ENCODE measurements around the gene SLCO4A1. TPM values are rescaled to one million over a fixed set of nuclear protein-coding genes. Genes with fewer than 3 reads are reported as not detected.

SLCO4A1 gene
- total RNA-seq, 2 experiments from 2014 or later = 74.7 to 79.2 TPM

DNA sequence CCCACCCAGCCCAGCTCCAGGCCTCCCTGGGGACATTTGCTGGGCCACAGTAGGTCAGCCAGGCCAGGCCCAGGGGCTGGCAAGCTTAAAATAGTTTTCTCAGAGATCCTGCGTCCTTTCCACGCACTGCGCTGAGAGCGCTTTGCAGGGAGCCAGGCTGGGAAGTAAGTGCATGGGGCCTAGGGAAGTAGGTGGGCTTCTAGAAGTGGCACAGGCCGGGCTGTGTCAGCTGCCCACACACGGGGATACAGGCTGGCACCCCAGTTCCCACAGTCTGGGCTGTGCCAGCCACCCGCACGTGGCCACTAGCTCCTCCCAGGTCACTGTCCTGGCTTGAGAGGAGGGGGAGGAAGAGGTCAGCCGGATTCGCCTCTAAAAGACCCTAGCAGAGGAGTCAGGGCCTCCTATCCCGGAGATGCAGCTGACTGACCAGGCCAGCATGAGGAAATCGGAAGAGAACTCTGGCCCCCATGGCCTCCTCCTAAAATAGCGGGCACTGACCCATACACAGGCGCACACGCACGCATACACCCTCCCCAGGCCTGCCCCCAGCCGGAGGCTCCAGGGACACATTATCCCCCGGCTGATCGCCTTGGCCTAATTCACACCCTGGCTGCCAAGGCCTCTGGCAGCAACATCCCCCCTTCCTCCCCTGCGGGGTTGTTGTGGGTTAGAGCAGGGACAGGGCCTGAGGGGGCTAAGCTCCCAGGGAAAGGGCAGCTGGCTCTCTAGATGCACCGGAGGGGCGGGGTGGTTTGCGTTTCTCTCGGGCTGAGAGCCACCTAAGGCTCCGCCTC is 5.4 kb downstream of the SLCO4A1 start:
- peaks cover 84% of the 10 kb centered on the region for H3K4me1 Mint-ChIP-seq
- H3K36me3 Mint-ChIP-seq = peaks cover 36% of the 10 kb centered on the region
- DNase-seq = no peak
- H3K4me3 Mint-ChIP-seq = no peak overlapping the region
- CTCF ChIA-PET = interaction anchor here (0.9 to 1.3 kb wide), 3 partner anchors 29 to 144 kb away, joined by 3 to 5 read pairs (median 3); no protein-coding TSS in a partner anchor
- ATAC-seq = no peak
- H3K27ac Mint-ChIP-seq = peak overlapping the region; percentile 96
- no peaks in the 10 kb centered on the region for H3K9me3 Mint-ChIP-seq (ENCODE audit: low read depth)
- H3K27me3 Mint-ChIP-seq = no peaks in the 10 kb centered on the region

DNA sequence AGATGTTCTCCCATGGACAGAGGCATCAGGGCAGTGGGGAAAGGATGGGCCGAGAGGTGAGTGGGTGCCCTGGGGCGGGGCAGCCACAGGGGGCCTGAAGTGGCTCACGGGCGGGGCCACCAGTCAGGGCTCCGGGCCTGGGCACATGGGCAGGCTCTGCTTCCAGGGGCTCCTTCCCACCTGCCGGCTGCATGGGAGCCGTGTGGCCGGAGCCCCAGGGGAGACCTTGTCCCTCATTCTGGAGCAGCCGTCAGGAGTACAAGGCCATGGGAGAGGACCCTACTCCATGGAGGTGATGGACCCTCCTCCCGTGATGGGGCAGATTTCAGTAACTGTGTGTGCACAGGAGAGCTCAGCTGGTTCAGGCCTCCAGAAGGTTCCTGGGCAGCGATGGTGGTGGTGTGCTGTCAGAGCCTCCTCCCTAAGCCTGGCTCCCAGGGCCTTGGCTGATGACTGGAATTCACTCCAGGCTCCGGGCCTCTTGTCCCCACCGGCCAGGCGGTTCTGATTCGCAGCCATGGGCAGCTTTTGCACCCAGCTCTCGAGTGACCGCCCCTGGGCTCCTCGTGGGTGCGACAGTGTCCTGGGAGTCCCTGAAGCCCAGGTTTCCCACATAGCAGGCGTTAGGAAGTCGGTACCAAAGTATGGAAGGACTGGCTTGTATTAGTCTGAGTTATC is 6.2 kb downstream of the SLCO4A1 start:
- H3K36me3 Mint-ChIP-seq = peaks cover 35% of the 10 kb centered on the region
- peaks cover 90% of the 10 kb centered on the region for H3K4me1 Mint-ChIP-seq
- ATAC-seq (no peak), DNase-seq (no peak)
- H3K4me3 Mint-ChIP-seq = no peak overlapping the region
- no peaks in the 10 kb centered on the region for H3K27me3 Mint-ChIP-seq
- CTCF ChIA-PET = interaction anchor here (1.3 kb wide), 1 partner anchor 35 kb away, joined by 3 read pairs; no protein-coding TSS in a partner anchor
- peak overlapping the region; percentile 96 for H3K27ac Mint-ChIP-seq
- H3K9me3 Mint-ChIP-seq (ENCODE audit: low read depth) = no peaks in the 10 kb centered on the region

DNA sequence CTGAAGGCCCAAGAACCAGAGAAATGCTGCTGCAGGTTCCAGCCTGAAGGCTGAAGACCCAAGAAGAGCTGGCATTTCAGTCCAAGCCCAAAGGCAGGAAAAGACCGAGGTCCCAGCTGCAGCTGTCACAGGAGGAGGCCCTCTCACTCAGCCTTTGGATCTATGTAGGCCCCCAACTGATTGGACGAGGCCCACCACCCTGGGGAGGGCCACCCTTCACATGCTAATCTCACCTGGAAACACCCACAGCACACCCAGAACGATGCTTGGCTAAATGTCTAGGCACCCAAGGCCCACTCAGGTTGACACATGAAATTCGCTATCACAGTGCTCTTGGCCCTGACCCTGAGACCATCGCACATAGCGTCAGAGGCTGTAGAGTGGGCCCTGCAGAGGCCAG is 6.8 kb downstream of the SLCO4A1 start:
- ATAC-seq (no peak), DNase-seq (no peak)
- Mint-ChIP-seq H3K9me3 (ENCODE audit: low read depth) (no peaks in the 10 kb centered on the region), H3K27ac (peak overlapping the region; percentile 96), H3K4me3 (no peak overlapping the region), H3K27me3 (no peaks in the 10 kb centered on the region), H3K36me3 (peaks cover 32% of the 10 kb centered on the region), H3K4me1 (peaks cover 88% of the 10 kb centered on the region)
- CTCF ChIA-PET = no interaction called here

DNA sequence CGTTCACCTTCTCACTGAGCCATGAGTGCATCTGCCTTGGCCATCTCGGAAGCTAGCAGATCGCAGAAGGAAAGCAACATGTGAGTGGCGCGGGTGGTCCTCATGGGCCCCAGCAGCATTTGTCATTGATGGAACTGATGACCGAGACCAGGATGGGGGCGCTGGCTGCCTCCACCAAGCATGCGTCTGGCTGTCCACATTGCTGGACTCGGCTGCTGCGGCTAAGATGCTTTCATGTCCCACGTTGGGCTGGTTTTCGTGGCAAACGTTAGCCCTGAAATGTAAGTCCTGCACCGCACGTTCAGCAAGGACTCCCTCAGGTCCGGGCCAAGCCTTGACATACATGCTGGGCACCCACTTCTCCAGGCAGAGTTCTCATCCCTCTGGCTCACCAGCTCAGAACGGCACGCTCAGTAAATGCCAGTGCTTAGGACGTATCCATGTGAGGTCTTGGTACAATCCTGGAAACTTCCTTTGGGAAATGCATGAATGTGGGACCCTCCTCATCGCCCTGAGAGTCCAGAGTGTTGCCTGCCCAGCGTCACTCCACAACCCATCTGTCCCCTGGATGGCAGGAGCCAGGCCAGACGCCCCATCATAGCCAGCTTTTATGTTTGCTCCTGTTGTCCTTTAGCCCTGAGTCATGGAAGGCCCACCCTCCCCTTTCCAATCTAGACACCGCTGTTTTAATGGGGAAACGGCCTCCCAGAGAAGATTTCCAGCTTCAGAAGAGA is 8.4 kb downstream of the SLCO4A1 start:
- Mint-ChIP-seq H3K9me3 (ENCODE audit: low read depth) (no peaks in the 10 kb centered on the region), H3K4me1 (peaks cover 73% of the 10 kb centered on the region), H3K27ac (peak overlapping the region; percentile 96), H3K4me3 (peak overlapping the region; percentile 75), H3K27me3 (no peaks in the 10 kb centered on the region), H3K36me3 (peaks cover 28% of the 10 kb centered on the region)
- ATAC-seq (peak; percentile 3), DNase-seq (no peak)
- CTCF ChIA-PET = interaction anchor here (0.9 to 2.5 kb wide), 12 partner anchors 9 to 157 kb away, joined by 3 to 19 read pairs (median 4); partner anchors contain the start of gene SLCO4A1

DNA sequence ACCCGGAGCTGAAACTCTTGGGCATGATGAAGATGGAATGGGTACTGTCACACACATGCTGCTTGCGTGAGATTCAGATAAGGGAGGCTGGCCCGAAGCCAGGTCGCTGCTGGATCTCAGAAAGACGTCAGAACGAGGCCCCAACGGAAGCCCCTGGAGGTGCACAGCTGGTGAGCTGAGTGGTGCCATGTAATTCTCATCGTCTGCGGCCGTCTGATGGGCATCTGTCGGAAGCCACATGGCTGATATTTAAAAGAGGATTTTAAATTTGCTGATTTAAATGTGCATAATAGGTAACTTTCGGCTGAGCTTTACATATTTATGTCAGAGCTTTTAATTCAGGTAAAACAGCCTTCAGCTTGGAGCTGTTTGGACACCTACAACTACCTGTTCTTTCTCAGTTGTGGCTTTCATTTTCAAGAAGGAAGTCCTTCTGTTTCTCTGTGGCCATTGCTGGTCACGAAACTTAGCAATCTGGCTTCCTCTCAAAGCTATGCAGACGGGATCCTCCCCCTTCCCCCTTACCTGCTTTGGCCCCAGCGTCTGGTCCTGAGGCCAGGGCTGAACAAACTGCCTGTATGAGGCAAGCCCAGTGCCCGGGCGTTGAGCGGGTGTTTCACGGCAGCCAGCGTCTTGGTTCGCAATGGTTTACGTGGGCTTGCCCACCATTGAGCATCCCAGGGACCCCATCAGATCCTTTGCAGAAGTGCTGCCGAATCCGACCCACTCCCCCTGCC is 9.2 kb downstream of the SLCO4A1 start:
- Mint-ChIP-seq H3K27me3 (no peaks in the 10 kb centered on the region), H3K4me1 (peaks cover 68% of the 10 kb centered on the region), H3K4me3 (peak overlapping the region; percentile 75), H3K27ac (peak overlapping the region; percentile 96), H3K9me3 (ENCODE audit: low read depth) (no peaks in the 10 kb centered on the region), H3K36me3 (peaks cover 32% of the 10 kb centered on the region)
- ATAC-seq (peak; percentile 79), DNase-seq (peak; percentile 95)
- CTCF ChIA-PET = interaction anchor here (0.9 to 2.5 kb wide), 12 partner anchors 9 to 156 kb away, joined by 3 to 19 read pairs (median 4); partner anchors contain the start of gene SLCO4A1

DNA sequence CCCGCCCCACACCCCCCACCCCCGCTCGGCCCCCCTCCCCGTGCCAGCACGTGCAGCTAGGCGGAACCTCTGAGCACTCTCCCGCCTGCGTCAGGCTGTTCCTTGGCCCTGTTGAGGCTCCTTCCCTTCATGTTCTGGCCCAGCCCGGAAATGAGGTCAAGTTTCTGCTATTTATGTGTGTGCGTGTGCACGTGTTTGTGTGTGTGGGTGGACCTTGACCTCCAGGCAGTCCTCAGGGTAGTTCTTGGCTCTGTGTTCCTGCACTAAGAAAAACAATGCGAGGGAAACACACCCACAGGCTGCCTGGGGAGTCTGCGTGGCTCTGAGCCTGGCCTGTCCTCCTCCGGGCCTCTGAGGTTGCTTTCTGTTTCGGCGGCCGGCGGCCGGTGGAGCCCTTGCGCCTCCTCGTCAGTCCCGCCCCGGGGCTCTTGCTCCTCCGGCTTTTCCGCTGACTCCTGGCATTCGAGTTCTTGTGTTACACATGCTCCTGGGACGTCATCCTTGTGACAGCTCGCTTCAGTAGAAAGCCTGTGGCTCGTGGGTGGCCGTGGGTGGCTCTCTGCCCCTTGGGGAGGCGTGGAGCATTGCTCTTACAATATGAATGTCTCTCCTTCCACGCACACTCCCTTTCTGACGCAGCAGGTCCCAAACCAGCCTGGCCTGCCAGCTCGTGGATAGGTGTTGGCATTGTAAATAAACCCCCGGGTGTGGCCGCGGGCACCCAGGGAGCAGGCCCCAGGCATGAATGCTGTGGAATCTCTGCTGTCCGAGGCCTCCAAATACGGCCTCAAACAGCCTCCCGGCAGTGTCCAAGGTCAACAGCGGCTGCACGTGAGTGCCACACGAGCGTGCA is 10.0 kb downstream of the SLCO4A1 start:
- Mint-ChIP-seq H3K9me3 (ENCODE audit: low read depth) (no peaks in the 10 kb centered on the region), H3K4me1 (peaks cover 60% of the 10 kb centered on the region), H3K4me3 (peak overlapping the region; percentile 75), H3K27ac (peak overlapping the region; percentile 96), H3K27me3 (no peaks in the 10 kb centered on the region), H3K36me3 (peaks cover 28% of the 10 kb centered on the region)
- ATAC-seq (peak; percentile 64), DNase-seq (peak; percentile 88)
- CTCF ChIA-PET = interaction anchor here (0.9 to 2.5 kb wide), 11 partner anchors 10 to 155 kb away, joined by 4 to 19 read pairs (median 5); partner anchors contain the start of gene SLCO4A1

DNA sequence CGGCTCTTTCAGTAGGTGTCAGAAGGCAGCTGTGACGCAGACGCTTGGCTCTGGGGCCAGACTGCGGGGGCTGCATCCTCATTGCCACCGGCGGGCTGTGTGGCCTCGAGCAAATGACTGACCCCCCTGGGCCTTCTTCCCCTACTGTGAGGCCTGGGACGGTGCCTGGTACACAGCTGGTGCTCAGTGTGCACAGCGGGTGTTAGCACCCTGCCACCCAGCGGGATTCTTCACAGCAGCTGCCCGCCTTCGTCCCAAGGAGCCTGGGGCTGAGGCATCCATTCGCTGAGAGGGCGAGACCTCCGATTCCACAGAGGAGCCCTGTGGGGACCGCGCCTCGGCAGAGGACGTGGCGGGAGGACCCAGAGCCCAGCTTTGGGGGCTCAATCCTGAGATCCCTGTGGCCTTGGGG is 10.6 kb downstream of the SLCO4A1 start:
- DNase-seq (no peak), ATAC-seq (no peak)
- no peak overlapping the region for H3K27ac Mint-ChIP-seq
- no peaks in the 10 kb centered on the region for H3K9me3 Mint-ChIP-seq (ENCODE audit: low read depth)
- H3K4me1 Mint-ChIP-seq = peaks cover 54% of the 10 kb centered on the region
- H3K4me3 Mint-ChIP-seq = no peak overlapping the region
- H3K27me3 Mint-ChIP-seq = no peaks in the 10 kb centered on the region
- CTCF ChIA-PET = interaction anchor here (1.1 to 2.5 kb wide), 2 partner anchors 35 to 141 kb away, joined by 4 to 15 read pairs; no protein-coding TSS in a partner anchor
- H3K36me3 Mint-ChIP-seq = peaks cover 28% of the 10 kb centered on the region

DNA sequence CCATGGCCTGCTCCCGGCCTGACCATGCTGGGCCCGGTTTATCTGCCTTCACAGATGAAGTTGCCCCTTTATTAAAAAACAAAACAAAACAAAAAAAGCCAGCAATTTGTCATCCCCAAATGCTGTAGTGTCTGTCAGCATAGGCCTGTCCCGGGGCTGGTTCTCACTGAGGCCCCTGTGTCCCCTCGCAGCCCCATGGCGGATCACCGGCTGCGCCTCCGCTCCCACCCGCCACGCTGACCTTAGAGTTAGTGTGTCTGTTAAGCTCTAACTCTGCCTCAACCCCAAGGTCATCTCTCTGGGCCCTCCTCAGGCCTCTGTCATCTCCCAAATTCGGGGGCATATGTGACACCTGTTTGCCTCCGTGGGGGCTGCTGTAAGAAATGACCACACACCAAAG is 11.1 kb downstream of the SLCO4A1 start:
- Mint-ChIP-seq H3K9me3 (ENCODE audit: low read depth) (no peaks in the 10 kb centered on the region), H3K36me3 (peaks cover 28% of the 10 kb centered on the region), H3K4me1 (peaks cover 49% of the 10 kb centered on the region), H3K4me3 (no peak overlapping the region), H3K27me3 (no peaks in the 10 kb centered on the region), H3K27ac (peak overlapping the region; percentile 46)
- no peak for ATAC-seq
- DNase-seq = no peak
- CTCF ChIA-PET = interaction anchor here (1.1 to 2.5 kb wide), 2 partner anchors 36 to 141 kb away, joined by 4 to 15 read pairs; no protein-coding TSS in a partner anchor

DNA sequence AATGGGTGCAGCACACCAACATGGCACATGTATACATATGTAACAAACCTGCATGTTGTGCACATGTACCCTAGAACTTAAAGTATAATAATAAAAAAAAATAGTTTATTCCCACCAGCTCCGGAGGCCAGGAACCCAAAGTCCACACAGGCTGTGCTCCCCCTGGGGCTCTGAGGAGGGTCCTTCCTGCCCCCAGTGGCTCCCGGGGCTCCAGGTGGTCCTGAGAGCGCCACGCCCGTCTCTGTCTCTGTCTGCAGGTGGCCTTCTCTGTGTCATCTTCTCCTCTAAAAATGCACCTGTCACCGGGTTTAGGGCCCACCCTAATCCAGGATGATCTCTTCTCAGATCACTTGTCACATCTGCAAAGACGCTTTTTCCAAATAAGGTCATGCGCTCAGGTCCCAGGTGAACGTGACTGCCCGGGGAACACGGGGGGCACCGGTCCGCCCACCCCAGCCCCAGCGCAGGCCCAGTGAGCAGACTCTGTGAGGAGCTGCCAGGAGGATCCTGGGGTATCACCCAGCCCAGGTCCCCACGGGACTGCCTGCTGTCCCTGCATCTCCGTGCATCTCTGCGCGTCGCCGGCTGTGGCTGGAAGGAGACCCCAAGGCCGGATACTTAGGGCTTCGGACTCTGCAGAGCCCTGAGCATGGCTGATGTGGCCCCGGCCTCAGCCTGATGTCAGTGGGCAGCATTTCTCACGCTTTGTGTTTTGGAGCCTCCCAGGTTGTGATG is 11.8 kb downstream of the SLCO4A1 start:
- no peak for ATAC-seq
- no peak for DNase-seq
- Mint-ChIP-seq H3K9me3 (ENCODE audit: low read depth) (no peaks in the 10 kb centered on the region), H3K4me3 (no peak overlapping the region), H3K4me1 (peaks cover 46% of the 10 kb centered on the region), H3K27ac (peak overlapping the region; percentile 7), H3K36me3 (peaks cover 30% of the 10 kb centered on the region), H3K27me3 (no peaks in the 10 kb centered on the region)
- CTCF ChIA-PET = interaction anchor here (0.6 to 1.0 kb wide), 2 partner anchors 10 to 138 kb away, joined by 3 read pairs; no protein-coding TSS in a partner anchor

DNA sequence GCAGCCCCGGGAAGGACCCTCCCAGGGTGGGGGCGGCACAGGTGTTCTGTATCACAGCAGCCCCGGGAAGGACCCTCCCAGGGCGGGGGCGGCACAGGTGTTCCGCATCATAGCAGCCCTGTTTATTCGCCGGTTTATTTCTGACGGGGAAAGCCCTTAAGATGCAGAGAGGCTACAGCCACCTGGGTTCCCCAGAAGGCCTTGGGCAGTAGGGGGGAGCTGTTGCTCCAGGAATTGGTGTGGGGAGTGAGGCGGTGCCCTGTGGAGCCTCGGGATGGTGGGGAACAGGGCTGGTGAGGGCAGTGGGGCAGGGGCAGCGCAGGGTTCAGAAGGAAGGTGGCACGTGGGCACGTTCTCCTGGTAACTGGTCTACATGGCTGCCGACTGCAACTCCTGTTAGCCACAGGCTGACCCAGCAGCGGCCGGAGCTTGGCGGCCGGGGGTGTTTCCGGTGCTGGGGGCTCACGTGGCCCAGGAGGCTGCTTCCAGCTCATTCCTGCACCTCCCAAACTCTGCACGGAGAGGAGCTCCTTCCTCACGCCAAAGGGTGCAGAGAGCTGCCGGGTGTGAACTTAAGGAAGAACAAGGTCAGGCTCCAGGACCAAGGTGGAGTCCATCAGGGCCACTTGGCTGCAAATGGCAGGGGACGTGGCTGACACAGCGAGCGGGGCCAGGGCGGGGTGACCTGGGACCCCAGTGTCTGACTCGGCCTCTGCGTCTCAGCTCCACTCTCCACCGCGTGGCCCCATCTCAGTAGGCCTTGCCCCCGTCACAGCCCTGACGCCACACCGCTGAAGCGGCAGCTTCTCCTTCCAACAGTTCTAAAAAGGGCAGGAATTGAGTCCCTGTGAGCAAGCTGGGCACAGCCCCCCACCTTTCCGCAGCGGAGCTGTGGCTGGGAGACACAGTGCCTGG is 13.2 kb downstream of the SLCO4A1 start:
- Mint-ChIP-seq H3K4me3 (no peak overlapping the region), H3K27ac (no peak overlapping the region), H3K27me3 (no peaks in the 10 kb centered on the region), H3K9me3 (ENCODE audit: low read depth) (no peaks in the 10 kb centered on the region), H3K36me3 (peaks cover 21% of the 10 kb centered on the region), H3K4me1 (peaks cover 32% of the 10 kb centered on the region)
- ATAC-seq (no peak), DNase-seq (no peak)
- CTCF ChIA-PET = interaction anchor here (1.0 to 1.3 kb wide), 3 partner anchors 12 to 153 kb away, joined by 3 to 5 read pairs (median 4); no protein-coding TSS in a partner anchor

Data from activated CD8-positive, alpha-beta memory T cell treated with anti-CD3 and anti-CD28 coated beads, Interleukin-2, amount 10 ng/mL, durations not matched to agents 7 days and 5 days (primary cell).